ENCODE results near the gene ZC3H13.

DNA sequence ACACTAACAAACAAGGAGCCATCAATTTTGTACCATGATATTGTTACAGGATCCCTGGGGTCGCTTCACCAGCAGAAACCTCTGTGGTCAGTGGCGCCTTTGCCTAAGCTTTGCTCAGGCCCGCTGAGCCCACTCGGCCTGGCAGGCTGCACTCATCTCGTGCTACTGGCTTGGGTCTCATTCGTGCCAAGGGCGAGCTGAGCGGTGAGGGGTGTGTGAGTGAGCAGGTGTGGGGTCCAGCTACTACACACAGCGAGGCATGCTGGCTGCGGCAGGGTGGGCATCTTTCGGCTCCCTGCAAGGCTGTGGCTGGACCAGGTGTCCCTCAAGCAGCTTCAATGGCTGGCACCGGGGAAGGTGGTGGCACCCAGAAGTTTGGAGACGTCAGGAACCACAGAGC is 33.2 kb upstream of the ZC3H13 start:
- TF ChIP-seq, protein P1, sequence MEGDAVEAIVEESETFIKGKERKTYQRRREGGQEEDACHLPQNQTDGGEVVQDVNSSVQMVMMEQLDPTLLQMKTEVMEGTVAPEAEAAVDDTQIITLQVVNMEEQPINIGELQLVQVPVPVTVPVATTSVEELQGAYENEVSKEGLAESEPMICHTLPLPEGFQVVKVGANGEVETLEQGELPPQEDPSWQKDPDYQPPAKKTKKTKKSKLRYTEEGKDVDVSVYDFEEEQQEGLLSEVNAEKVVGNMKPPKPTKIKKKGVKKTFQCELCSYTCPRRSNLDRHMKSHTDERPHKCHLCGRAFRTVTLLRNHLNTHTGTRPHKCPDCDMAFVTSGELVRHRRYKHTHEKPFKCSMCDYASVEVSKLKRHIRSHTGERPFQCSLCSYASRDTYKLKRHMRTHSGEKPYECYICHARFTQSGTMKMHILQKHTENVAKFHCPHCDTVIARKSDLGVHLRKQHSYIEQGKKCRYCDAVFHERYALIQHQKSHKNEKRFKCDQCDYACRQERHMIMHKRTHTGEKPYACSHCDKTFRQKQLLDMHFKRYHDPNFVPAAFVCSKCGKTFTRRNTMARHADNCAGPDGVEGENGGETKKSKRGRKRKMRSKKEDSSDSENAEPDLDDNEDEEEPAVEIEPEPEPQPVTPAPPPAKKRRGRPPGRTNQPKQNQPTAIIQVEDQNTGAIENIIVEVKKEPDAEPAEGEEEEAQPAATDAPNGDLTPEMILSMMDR (tag by site-specific recombination; IDR thresholded peaks at IDR 0.05) = no peak
- TF ChIP-seq ZNF10 (tag by site-specific recombination; IDR thresholded peaks at IDR 0.05) (no peak), ZNF549 (tag by site-specific recombination; IDR thresholded peaks at IDR 0.05) (no peak), ZNF274 (IDR thresholded peaks at IDR 0.05; ENCODE audit: low read length) (no peak), ZNF274 (tag by site-specific recombination; IDR thresholded peaks at IDR 0.05; ENCODE audit: borderline replicate concordance) (no peak), ZNF121 (tag by site-specific recombination; IDR thresholded peaks at IDR 0.05) (no peak), BCL11B (tag by site-specific recombination; IDR thresholded peaks at IDR 0.05; ENCODE audit: low read depth) (no peak), ZNF701 (tag by site-specific recombination; IDR thresholded peaks at IDR 0.05) (no peak), RBAK (tag by site-specific recombination; IDR thresholded peaks at IDR 0.05) (no peak), YY1 (tag by site-specific recombination; IDR thresholded peaks at IDR 0.05) (no peak), ZNF112 (tag by site-specific recombination; IDR thresholded peaks at IDR 0.05) (no peak), SALL2 (tag by site-specific recombination; IDR thresholded peaks at IDR 0.05; ENCODE audit: borderline replicate concordance) (no peak), ZNF555 (tag by site-specific recombination; conservative IDR thresholded peaks at IDR 0.05) (no peak)
- TF ChIP-seq, protein P2, sequence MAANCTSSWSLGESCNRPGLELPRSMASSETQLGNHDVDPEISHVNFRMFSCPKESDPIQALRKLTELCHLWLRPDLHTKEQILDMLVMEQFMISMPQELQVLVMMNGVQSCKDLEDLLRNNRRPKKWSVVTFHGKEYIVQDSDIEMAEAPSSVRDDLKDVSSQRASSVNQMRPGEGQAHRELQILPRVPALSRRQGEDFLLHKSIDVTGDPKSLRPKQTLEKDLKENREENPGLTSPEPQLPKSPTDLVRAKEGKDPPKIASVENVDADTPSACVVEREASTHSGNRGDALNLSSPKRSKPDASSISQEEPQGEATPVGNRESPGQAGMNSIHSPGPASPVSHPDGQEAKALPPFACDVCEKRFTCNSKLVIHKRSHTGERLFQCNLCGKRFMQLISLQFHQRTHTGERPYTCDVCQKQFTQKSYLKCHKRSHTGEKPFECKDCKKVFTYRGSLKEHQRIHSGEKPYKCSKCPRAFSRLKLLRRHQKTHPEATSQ (tag by site-specific recombination; IDR thresholded peaks at IDR 0.05) = no peak
- TF ChIP-seq, protein P3, sequence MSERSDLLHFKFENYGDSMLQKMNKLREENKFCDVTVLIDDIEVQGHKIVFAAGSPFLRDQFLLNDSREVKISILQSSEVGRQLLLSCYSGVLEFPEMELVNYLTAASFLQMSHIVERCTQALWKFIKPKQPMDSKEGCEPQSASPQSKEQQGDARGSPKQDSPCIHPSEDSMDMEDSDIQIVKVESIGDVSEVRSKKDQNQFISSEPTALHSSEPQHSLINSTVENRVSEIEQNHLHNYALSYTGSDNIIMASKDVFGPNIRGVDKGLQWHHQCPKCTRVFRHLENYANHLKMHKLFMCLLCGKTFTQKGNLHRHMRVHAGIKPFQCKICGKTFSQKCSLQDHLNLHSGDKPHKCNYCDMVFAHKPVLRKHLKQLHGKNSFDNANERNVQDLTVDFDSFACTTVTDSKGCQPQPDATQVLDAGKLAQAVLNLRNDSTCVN (tag by site-specific recombination; optimal IDR thresholded peaks at IDR 0.05) = no peak
